Colon (tissue), 2 donors: ENCODE results near the gene EMX1.

Experiments
- FAIRE-seq: peaks from 2 replicates; lab custom pipeline; 2012; peaks lifted over from hg19 to GRCh38; lab: Jason Lieb, UNC
- donor health status: control.
- donor health status: control.

EMX1 gene

DNA sequence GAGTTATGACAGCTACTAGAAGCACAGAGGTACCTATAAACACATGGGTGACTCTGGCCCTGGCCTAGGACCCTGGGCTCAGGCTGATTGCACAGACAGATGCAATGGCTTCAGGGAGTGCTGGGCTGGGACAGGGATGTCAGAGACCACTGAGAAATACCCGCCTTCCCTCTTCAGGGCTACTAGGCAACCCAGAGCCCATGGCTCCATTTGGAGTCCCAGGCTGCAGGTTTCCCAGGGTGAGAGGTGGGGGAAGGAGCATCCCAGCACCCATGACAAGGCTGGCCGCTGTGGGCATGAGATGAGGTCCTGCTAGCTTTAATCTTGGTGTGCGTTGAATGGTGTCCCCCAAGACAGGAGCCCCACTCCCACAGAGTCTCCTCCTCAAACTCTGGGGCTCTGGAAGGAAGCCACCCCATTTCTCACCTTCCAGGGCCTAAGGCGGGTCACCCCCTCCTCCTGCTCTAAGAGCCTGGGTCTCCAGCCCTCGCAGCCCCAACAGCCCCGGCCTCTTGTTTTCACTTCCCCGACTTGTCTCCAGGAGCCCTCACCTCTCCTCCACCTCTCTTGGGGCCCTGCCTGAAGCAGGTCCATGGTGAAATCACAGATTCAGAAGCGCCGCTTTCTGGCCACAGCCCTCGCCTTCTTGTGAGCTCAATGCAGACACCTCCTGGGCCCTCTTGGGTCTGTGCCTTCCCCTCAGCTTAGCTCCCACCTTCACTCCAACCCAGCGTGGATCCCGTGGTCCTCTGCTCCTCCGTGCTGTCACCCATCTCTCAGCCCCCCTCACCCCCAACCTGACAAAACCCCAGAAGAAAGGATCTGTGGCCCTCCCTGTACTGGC, 41.4 kb downstream of the EMX1 start:
- FAIRE-seq = no peak

- no peak for FAIRE-seq
Measured at GRCh38 chr2:72959554-72959953, 42.2 kb downstream of the EMX1 start.

GRCh38 chr2:72959995-72960981, 43.0 kb downstream of the EMX1 start:
- FAIRE-seq = no peak

GRCh38 chr2:72961036-72961720, 43.9 kb downstream of the EMX1 start:
- FAIRE-seq = no peak

DNA sequence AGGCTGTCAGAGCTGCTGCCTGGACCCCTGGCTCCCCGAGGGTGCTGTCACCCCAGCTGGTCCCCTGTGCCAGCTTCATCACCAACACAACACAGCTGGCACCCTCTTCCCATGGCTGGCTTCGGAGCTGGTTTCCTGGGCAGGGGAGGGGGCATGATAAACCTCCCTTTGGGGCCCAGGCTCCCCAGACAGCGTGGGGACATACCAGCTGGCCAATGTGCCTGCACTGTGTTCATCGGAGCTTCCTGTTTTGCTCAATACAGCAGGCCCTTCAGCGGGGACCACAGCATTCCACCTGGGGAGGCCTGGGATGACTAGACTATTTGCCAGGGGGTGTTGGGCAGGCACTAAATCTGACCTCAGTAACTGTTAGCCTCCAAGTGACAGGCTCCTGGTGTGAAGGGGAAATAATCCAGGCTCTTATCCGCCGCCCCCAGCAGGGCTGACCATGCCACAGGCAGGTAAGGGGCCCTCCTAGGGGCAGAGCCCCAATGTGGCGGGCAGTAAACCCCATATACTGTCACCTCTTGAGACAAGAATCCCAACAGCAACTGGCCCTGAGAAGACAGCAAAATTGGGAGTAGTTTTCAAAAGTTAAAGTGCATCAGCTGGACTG, 44.6 kb downstream of the EMX1 start:
- FAIRE-seq = no peak

DNA sequence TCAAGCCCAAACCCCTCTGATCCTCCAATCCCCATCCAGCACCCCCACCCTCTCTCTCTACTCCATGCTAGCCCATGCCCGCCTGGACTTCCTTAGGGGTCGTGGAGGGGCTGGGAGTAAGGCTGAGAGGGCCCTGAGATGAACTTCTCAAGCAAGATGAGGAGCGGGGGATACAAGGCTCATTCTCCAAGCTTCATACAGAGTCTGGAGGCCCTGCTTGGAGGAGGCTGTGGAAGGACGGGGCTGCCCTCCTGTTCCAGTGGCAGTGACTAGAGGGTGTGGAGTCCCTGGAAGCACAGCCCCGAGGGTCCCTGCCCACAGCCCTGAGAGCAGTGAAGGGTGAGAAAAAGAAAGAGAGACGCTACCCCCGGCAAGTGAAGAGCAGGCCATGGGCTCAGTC, 45.6 kb downstream of the EMX1 start:
- no peak for FAIRE-seq

GRCh38 chr2:72963423-72964145, 46.3 kb downstream of the EMX1 start:
- FAIRE-seq = no peak

GRCh38 chr2:72964146-72964525, 46.8 kb downstream of the EMX1 start:
- FAIRE-seq = no peak

GRCh38 chr2:72965016-72965415, 47.7 kb downstream of the EMX1 start:
- no peak for FAIRE-seq

GRCh38 chr2:72965770-72966450, 48.6 kb downstream of the EMX1 start:
- no peak for FAIRE-seq

- no peak for FAIRE-seq
Measured at GRCh38 chr2:72968286-72968685, 51.0 kb downstream of the EMX1 start.

GRCh38 chr2:72969706-72970105, 52.4 kb downstream of the EMX1 start:
- no peak for FAIRE-seq

DNA sequence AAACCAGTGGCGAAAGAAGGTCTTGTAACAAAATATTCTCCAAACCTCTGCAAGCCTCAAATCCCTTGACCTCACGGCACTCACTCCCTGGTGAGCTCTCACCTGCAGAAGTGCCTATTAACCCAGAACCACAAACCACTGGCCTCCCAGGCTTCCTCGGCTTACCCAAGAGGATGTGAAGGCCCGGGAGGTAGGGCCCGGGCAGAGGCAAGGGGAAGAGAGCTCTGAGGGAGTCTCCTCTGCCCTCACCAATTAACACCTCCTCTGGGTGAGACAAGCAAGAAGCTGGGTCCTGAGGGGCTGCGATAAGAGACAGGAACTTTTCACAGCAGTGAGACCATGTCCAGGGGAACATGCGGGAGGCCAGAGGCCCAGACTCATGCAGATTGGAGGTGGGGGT, 53.7 kb downstream of the EMX1 start:
- no peak for FAIRE-seq

DNA sequence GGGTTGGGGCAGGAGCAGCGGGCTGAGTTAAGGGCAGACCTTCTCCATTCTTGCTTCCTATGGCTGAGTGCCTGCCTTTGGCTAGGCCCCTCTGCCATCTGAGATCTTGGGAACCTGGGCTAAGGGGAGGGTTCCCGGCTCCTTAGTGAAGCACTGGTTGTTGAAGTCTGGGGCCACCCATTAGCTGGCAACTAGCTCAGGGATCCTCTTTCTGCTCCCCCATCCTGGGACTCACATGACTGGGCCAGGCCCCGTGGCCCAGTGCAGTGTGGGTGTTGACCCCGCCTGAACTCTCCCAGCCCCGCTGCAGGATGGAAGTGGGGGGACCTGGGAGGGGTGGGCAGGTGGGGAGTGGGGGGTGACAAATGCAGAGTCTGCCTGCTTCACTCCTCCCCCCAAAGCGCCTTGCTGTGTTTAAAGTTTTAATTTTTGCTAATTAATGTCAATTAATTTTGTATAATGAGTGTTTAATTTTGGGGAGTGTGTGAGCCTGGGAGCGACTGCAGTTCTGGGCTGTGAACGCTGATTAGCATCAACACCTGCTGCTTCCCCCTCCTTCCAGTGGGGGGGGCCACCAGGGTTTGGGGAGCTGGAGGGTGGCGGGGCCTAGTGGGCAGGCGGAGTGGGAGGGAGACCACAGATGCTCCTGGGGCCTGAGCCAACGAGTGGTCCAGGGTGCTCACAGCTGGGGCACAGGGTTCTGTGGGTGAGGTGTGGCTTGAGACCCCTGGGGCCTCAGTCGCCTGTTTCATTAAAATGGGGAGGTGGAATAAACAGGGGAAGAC, 55.2 kb downstream of the EMX1 start:
- no peak for FAIRE-seq

DNA sequence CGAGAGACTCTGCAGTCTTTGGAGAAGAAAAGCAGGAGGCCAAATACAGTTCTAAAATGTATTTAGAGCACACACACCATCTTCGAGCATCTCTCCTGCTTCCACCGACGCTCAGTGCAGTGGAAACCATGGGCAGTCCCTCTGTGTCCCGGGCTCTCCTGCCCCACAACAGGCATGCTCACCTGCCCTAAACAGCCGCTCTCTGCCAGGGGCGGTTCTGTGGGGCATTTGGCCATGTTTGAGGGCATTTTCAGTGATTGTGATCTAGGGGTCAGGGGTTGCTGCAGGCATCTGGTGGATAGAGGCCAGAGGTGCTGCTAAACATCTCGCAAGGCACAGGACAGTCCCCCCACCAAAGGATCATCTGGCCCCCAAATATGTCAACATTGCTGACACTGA, 55.8 kb downstream of the EMX1 start:
- FAIRE-seq = no peak

- no peak for FAIRE-seq
Measured at GRCh38 chr2:72973566-72974435, 56.5 kb downstream of the EMX1 start.

GRCh38 chr2:72974436-72974754, 57.1 kb downstream of the EMX1 start:
- no peak for FAIRE-seq

- no peak for FAIRE-seq
Measured at GRCh38 chr2:72975017-72975416, 57.7 kb downstream of the EMX1 start.

DNA sequence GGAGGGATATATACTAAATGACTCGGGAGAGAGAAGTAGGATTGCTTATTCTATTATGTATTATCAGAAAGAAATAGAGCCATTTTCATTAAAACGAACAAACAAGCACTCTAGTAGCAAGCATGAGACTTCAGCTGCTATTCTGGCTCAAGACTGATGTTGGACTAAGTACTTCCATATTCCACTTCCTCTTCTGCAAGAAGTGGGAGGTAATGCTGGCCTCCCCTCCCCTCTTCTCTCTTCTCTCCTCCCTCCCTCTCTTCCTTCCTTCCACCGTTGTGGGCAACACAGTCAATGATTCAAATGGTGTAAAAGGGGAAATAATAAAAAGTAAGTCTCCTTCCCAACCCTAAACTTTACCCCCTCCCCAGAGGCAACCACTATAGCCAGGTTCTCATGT, 62.6 kb downstream of the EMX1 start:
- no peak for FAIRE-seq
